Hepatic stellate cell (primary cell): ENCODE results near the gene ARPP21.
"Not testable (repeated sequence)": the region's sequence is repeated elsewhere in the genome, so short reads cannot be mapped to it uniquely, and the experiment has no call there.

Experiments used
- DNase-seq: peaks from one replicate; pipeline ENCODE4 v3.0.0; 2011; ENCODE audit warnings: low spot score

ARPP21 gene

GRCh38 chr3:35639254-35640186 is at the start of gene ARPP21:
Gene ARPP21, plus strand, starts transcription at chr3:35639525. Its CDS starts 42,227 bp downstream, at chr3:35681752.
- DNase-seq = peak; percentile 21

- no peak for DNase-seq
Measured at GRCh38 chr3:35592589-35593295, 46.6 kb upstream of the ARPP21 start.

GRCh38 chr3:35594739-35595138 is 44.6 kb upstream of the ARPP21 start:
- DNase-seq = no peak

GRCh38 chr3:35596335-35596995 is 42.9 kb upstream of the ARPP21 start:
- no peak for DNase-seq

- DNase-seq = no peak
Measured at GRCh38 chr3:35597490-35597889, 41.8 kb upstream of the ARPP21 start.

- DNase-seq = no peak
Measured at GRCh38 chr3:35598804-35599203, 40.5 kb upstream of the ARPP21 start.

GRCh38 chr3:35601959-35602358 is 37.4 kb upstream of the ARPP21 start:
- no peak for DNase-seq

- DNase-seq = no peak
Measured at GRCh38 chr3:35602395-35602936, 36.9 kb upstream of the ARPP21 start.

GRCh38 chr3:35616346-35616745 is 23.0 kb upstream of the ARPP21 start:
- DNase-seq = no peak

- DNase-seq = no peak
Measured at GRCh38 chr3:35617370-35617769, 22.0 kb upstream of the ARPP21 start.

GRCh38 chr3:35620238-35620637 is 19.1 kb upstream of the ARPP21 start:
- not testable (repeated sequence) for DNase-seq

GRCh38 chr3:35624698-35625097 is 14.6 kb upstream of the ARPP21 start:
- DNase-seq = no peak

GRCh38 chr3:35633332-35634124 is 5.8 kb upstream of the ARPP21 start:
- no peak for DNase-seq

GRCh38 chr3:35635407-35635806 is 3.9 kb upstream of the ARPP21 start:
- DNase-seq = no peak

GRCh38 chr3:35635926-35636683 is 3.2 kb upstream of the ARPP21 start:
- no peak for DNase-seq

GRCh38 chr3:35638251-35638979 is 910 bp upstream of the ARPP21 start:
- no peak for DNase-seq

GRCh38 chr3:35638980-35639253 is 408 bp upstream of the ARPP21 start:
- no peak for DNase-seq

GRCh38 chr3:35640190-35641165 is 1.2 kb downstream of the ARPP21 start:
- no peak for DNase-seq

GRCh38 chr3:35641331-35641730 is 2.0 kb downstream of the ARPP21 start:
- no peak for DNase-seq
